PC-3 (cell line): ENCODE data around the gene NAT9. TPM values are rescaled to one million over a fixed set of nuclear protein-coding genes. Genes with fewer than 3 reads are reported as not detected.

Experiments used
- ATAC-seq: fragments of 200-7000 bp; cut with Tn5 transposase; 2 replicates; pipeline ENCODE4 v1.9.1; 2020; ENCODE audit warnings: mild to moderate bottlenecking, moderate library complexity
- BruUV-seq: library from RNA; stranded (reverse); fragments of 400-500 nt; replicated peaks from 2 replicates; lab custom pipeline; 2021; lab: Mats Ljungman, UMichigan
- CTCF ChIA-PET: fragments of 300-600 bp; sonication (Branson Sonifier 250); formaldehyde crosslinking; loops from one replicate; lab custom pipeline; 2022; ENCODE audit warnings: antibody characterized with exemption; lab: Charles Lee
- POLR2A ChIA-PET: fragments of 300-600 bp; sonication (Branson Sonifier 250); formaldehyde crosslinking; loops from one replicate; lab custom pipeline; 2022; ENCODE audit warnings: antibody characterized with exemption; ENCODE audit not compliant: unreplicated experiment; lab: Charles Lee
- DNase-seq: peaks from one replicate; pipeline ENCODE4 v3.0.0-alpha.2; 2015
- H2AFZ ChIP-seq: fragments of 300-600 bp; sonication (generic); 2 replicates; pipeline ENCODE4 v1.6.0; 2016; ENCODE audit warnings: antibody characterized with exemption, low read length
- H3F3A ChIP-seq: fragments of 300-600 bp; sonication (generic); one replicate; pipeline ENCODE4 v1.6.0; 2017; ENCODE audit warnings: antibody characterized with exemption, low read length, control low read depth, mild to moderate bottlenecking; ENCODE audit not compliant: unreplicated experiment
- H3K27ac ChIP-seq: fragments of 300-600 bp; sonication (generic); 2 replicates; pipeline ENCODE4 v1.5.1; 2016; ENCODE audit warnings: mild to moderate bottlenecking, low read length
- H3K27me3 ChIP-seq: fragments of 300-600 bp; sonication (generic); 2 replicates; pipeline ENCODE4 v1.6.1; 2016; ENCODE audit warnings: low read length, mixed read lengths
- H3K36me3 ChIP-seq: fragments of 300-600 bp; sonication (generic); 2 replicates; pipeline ENCODE4 v1.6.1; 2016; ENCODE audit warnings: low read depth, mixed run types, low read length, mixed read lengths
- H3K4me1 ChIP-seq: fragments of 300-600 bp; sonication (generic); 2 replicates; pipeline ENCODE4 v1.5.1; 2016; ENCODE audit warnings: low read length; ENCODE audit not compliant: insufficient read depth
- H3K4me2 ChIP-seq: fragments of 300-600 bp; sonication (generic); 2 replicates; pipeline ENCODE4 v1.6.0; 2016; ENCODE audit warnings: low read length
- H3K4me3 ChIP-seq: fragments of 300-600 bp; sonication (generic); 2 replicates; pipeline ENCODE4 v1.5.1; 2016; ENCODE audit warnings: mild to moderate bottlenecking, low read length, mixed read lengths
- H3K79me2 ChIP-seq: fragments of 300-600 bp; sonication (generic); 2 replicates; pipeline ENCODE4 v1.6.1; 2017; ENCODE audit warnings: low read length, mixed read lengths
- H3K9ac ChIP-seq: fragments of 300-600 bp; sonication (generic); 2 replicates; pipeline ENCODE4 v1.6.0; 2016; ENCODE audit warnings: mild to moderate bottlenecking, low read length
- H3K9me2 ChIP-seq: fragments of 300-600 bp; sonication (generic); replicated peaks from 2 replicates; pipeline ENCODE4 v1.6.1; 2016; ENCODE audit warnings: mixed run types, low read length, mixed read lengths
- H3K9me3 ChIP-seq: fragments of 300-600 bp; sonication (generic); 2 replicates; pipeline ENCODE4 v1.6.1; 2016; ENCODE audit warnings: low read length, mixed read lengths
- H4K20me1 ChIP-seq: fragments of 300-600 bp; sonication (generic); 2 replicates; pipeline ENCODE4 v1.6.1; 2016; ENCODE audit warnings: low read length, mixed read lengths
- EZH2 ChIP-seq: fragments of 300-600 bp; sonication (generic); IDR thresholded peaks from one replicate; pipeline ENCODE4 v1.6.1; 2017; ENCODE audit warnings: antibody characterized with exemption, mild to moderate bottlenecking, low read length; ENCODE audit not compliant: unreplicated experiment
- EZH2phosphoT487 ChIP-seq: fragments of 300-600 bp; sonication (generic); IDR thresholded peaks from 2 replicates; pipeline ENCODE4 v1.6.1; 2018; ENCODE audit warnings: mild to moderate bottlenecking, antibody characterized with exemption, low read length, borderline replicate concordance
- intact Hi-C: fragments of 100-400 bp; cut with micrococcal nuclease; formaldehyde crosslinking; loops from 2 replicates; pipeline ENCODE4 v1.9.0; 2023
- total RNA-seq: library from RNA; depleted of rRNA; stranded (reverse); fragments of >200 nt; gene quantifications from 2 replicates; pipeline ENCODE4 v1.2.3, GENCODE V29; 2014
- TF ChIP-seq, protein P1 (sequence below): fragments of 300-600 bp; sonication (generic); conservative IDR thresholded peaks from 2 replicates; pipeline ENCODE4 v1.5.1; 2017; ENCODE audit warnings: antibody characterized with exemption, low read depth, mild to moderate bottlenecking, low read length

Gene NAT9
- total RNA-seq, 1 experiment from 2014 or later: 55.4 TPM

DNA sequence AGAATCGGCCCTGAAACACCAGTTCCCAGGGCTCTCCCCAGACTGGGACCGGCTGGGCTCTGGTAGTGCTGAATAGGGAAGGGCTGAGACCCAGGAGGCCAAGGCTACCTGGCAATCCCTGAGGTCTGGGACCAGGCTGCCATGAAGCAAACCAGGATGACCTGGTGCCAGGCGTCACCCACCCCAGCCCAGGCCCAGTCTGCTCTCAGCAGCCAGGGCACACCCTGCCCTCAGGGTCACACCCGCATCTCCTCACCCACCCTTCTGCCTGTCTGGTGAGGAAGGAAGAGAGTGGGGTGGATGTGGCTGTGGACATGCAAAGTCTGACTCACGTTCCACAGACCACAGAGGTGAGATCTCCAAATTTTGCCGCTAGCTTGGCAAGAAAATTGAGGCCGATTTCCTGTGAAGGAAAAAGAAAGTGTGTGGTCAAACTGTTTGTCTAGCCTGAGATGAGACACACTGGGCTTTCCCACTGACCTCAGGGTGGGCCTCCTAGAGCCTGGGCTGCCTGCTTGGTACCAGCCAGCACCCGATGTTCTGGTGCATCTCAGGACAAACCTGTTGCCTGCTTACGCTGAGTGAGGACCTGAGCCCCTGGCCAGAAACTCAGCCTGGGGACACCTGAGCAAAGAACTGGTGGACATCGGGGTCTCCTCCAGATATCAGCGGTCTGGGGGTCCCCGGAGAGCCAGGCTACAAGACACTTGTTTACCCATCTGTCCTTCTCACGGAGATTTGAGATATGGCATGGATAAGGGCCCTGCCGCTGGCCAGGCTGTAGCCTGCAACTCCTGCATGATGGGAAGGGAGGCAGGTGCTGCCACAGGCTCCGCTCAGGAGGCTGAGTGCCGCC lies 45.4 kb downstream of the NAT9 start:
- BruUV-seq: no TSS peak
- Histone ChIP-seq H3K27ac (no peak overlapping the region), H3K9me3 (no peaks in the 10 kb centered on the region), H3K4me3 (no peak overlapping the region), H3K27me3 (peaks cover 39% of the 10 kb centered on the region), H3K4me2 (0 out of 2 replicates have a peak overlapping the region, but pooled peaks have one; percentile 8), H3K9me2 (no peaks in the 10 kb centered on the region), H3F3A (peaks cover 5% of the 10 kb centered on the region), H3K79me2 (no peaks in the 10 kb centered on the region), H4K20me1 (no peaks in the 10 kb centered on the region), H3K9ac (no peak overlapping the region), H3K36me3 (no peaks in the 10 kb centered on the region), H3K4me1 (peaks cover 11% of the 10 kb centered on the region; the same call in 1 of the 2 replicates), H2AFZ (no peak overlapping the region)
- ChIA-PET POLR2A (no interaction called here), CTCF (no interaction called here)
- TF ChIP-seq, protein P1, sequence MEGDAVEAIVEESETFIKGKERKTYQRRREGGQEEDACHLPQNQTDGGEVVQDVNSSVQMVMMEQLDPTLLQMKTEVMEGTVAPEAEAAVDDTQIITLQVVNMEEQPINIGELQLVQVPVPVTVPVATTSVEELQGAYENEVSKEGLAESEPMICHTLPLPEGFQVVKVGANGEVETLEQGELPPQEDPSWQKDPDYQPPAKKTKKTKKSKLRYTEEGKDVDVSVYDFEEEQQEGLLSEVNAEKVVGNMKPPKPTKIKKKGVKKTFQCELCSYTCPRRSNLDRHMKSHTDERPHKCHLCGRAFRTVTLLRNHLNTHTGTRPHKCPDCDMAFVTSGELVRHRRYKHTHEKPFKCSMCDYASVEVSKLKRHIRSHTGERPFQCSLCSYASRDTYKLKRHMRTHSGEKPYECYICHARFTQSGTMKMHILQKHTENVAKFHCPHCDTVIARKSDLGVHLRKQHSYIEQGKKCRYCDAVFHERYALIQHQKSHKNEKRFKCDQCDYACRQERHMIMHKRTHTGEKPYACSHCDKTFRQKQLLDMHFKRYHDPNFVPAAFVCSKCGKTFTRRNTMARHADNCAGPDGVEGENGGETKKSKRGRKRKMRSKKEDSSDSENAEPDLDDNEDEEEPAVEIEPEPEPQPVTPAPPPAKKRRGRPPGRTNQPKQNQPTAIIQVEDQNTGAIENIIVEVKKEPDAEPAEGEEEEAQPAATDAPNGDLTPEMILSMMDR: no peak
- no peak for TF ChIP-seq EZH2phosphoT487
- no peak for TF ChIP-seq EZH2
- peak; percentile 67 for ATAC-seq
- peak; percentile 53 for DNase-seq
- intact Hi-C loops: no loop called here

DNA sequence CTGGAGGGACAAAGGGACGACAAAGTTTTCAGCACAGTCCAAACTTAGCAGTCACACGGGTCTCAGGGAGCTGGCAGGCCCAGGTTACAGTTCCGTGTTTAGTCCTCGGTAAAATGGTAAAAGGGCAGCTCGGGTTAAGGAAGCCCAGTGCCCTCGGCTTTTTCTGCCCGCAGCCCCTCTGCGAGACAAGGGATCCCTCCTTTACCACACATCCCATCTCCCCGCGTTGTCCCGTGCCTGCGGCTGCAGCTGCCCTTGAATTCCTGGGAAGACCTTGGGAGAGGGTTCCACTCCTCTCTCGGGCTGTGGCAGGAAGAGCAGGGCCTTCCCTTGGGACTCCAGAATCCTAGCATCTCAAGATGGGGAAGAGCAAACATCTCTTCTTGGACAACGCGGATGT lies 46.3 kb downstream of the NAT9 start:
- no peak overlapping the region for H3K27ac ChIP-seq
- ChIA-PET CTCF (no interaction called here), POLR2A (interaction anchor here (0.6 kb wide), 1 partner anchor 430 kb away, joined by 3 read pairs; no protein-coding TSS in a partner anchor)
- peaks cover 5% of the 10 kb centered on the region for H3F3A ChIP-seq
- H3K79me2 ChIP-seq: no peaks in the 10 kb centered on the region
- H3K27me3 ChIP-seq: peaks cover 36% of the 10 kb centered on the region
- no peak overlapping the region for H2AFZ ChIP-seq
- no peaks in the 10 kb centered on the region for H4K20me1 ChIP-seq
- H3K36me3 ChIP-seq: no peaks in the 10 kb centered on the region
- no peak overlapping the region for H3K4me3 ChIP-seq
- H3K4me2 ChIP-seq: no peak overlapping the region
- intact Hi-C loops: no loop called here
- no peak for TF ChIP-seq EZH2phosphoT487
- no peak for TF ChIP-seq EZH2
- TF ChIP-seq, protein P1: no peak
- H3K9me2 ChIP-seq: no peaks in the 10 kb centered on the region
- BruUV-seq: no TSS peak
- H3K9ac ChIP-seq: no peak overlapping the region
- ATAC-seq: no peak
- DNase-seq: no peak
- H3K9me3 ChIP-seq: no peaks in the 10 kb centered on the region
- peaks cover 11% of the 10 kb centered on the region; the same call in 1 of the 2 replicates for H3K4me1 ChIP-seq

DNA sequence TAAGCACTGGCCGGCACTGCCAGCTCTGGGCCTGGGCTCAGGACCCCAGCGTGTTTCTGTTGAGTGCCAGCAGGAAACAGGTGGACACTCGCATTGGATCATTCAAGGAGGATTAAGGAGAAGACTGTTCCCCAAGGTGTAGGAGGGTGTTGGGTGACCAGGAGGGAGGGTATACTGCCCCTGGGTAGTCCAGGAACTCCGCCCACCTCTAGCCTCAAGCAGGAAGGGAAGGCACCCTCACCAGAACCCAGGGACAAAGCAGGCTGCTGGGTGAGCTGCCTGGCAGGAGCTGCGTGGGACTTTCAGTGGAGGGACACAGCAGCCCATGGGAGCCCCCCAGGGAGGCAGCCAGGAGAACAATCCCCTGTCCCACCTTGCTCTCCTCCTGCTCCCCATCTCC lies 46.8 kb downstream of the NAT9 start:
- Histone ChIP-seq H3K9me2 (no peaks in the 10 kb centered on the region), H3K36me3 (no peaks in the 10 kb centered on the region), H3K27me3 (peaks cover 37% of the 10 kb centered on the region), H3K27ac (no peak overlapping the region), H2AFZ (no peak overlapping the region), H3K9ac (no peak overlapping the region), H4K20me1 (no peaks in the 10 kb centered on the region), H3K4me1 (peaks cover 11% of the 10 kb centered on the region; the same call in 1 of the 2 replicates), H3K4me3 (no peak overlapping the region), H3K9me3 (no peaks in the 10 kb centered on the region), H3F3A (peaks cover 5% of the 10 kb centered on the region), H3K4me2 (no peak overlapping the region), H3K79me2 (no peaks in the 10 kb centered on the region)
- no peak for DNase-seq
- intact Hi-C loops: no loop called here
- POLR2A ChIA-PET: no interaction called here
- no TSS peak for BruUV-seq
- ATAC-seq: no peak
- CTCF ChIA-PET: no interaction called here
- TF ChIP-seq EZH2: no peak
